Left lung (tissue), 10 donors: ENCODE results near the gene BMPR1A. TPM values are rescaled to one million over a fixed set of nuclear protein-coding genes. Genes with fewer than 3 reads are reported as not detected.
"Not testable (repeated sequence)": the region's sequence is repeated elsewhere in the genome, so short reads cannot be mapped to it uniquely, and the experiment has no call there.

Experiments
- ATAC-seq: fragments of 200-7000 bp; cut with Tn5 transposase; one replicate; pipeline ENCODE4 v1.9.1; 2020; ENCODE audit warnings: moderate library complexity
- DNase-seq, 4 donors: peaks; one replicate each; pipeline ENCODE4 v3.0.0-alpha.2; 2013 to 2020
- H3K27ac ChIP-seq, 2 donors: fragments of 200-600 bp; sonication (generic) in 1 of 2; one replicate each; pipeline versions ENCODE4 v1.5.0 to v1.8.0; 2020 to 2021
- H3K27me3 ChIP-seq, 2 donors: fragments of 200-600 bp; sonication (generic) in 1 of 2; one replicate each; pipeline versions ENCODE4 v1.5.0 to v1.8.0; 2020 to 2021
- H3K36me3 ChIP-seq, 2 donors: fragments of 200-600 bp; sonication (generic) in 1 of 2; one replicate each; pipeline versions ENCODE4 v1.5.0 to v1.8.0; 2020 to 2021
- H3K4me1 ChIP-seq, 2 donors: fragments of 200-600 bp; one replicate each; pipeline ENCODE4 v1.8.0; 2021
- H3K4me3 ChIP-seq, 2 donors: fragments of 200-600 bp; sonication (generic) in 1 of 2; one replicate each; pipeline versions ENCODE4 v1.5.0 to v1.8.0; 2020 to 2021; ENCODE audit warnings: mild to moderate bottlenecking in 1 of 2
- H3K9me3 ChIP-seq, 2 donors: fragments of 200-600 bp; sonication (generic) in 1 of 2; one replicate each; pipeline versions ENCODE4 v1.5.0 to v1.8.0; 2020 to 2021
- intact Hi-C, 2 donors: fragments of 100-400 bp; cut with DNase I; formaldehyde crosslinking; loops; one replicate each; pipeline versions ENCODE4 v1.11.2 to v1.14.2; 2022
- polyA plus RNA-seq, 6 donors: library from polyadenylated mRNA; unstranded; fragments of 120-200 nt; gene quantifications; one replicate each; pipeline ENCODE4 v1.2.1, GENCODE V29; 2013; ENCODE audit not compliant: insufficient read length in 6 of 6
- total RNA-seq, 2 donors: library from RNA; stranded (reverse); fragmentation: NEBNext Ultra II Directional; extraction: Animal tissue kit (Norgen Biotek cat#: 25700); gene quantifications; one replicate each; pipeline ENCODE4 v1.2.1, GENCODE V29; 2021
- TF ChIP-seq, protein P1 (sequence below), 2 donors: fragments of 200-600 bp; sonication (generic) in 1 of 2; IDR thresholded peaks; one replicate each; pipeline versions ENCODE4 v1.5.0 to v1.8.0; 2021; ENCODE audit warnings: antibody characterized with exemption in 2 of 2
- donor health status: DM: no; HTN: yes; CAD: no.
- donor health status: DM: no; HTN: no; CAD: no.

BMPR1A gene
- total and polyA plus RNA-seq, 8 donors: 33.4 to 87.2 (median 72.9) TPM

DNA sequence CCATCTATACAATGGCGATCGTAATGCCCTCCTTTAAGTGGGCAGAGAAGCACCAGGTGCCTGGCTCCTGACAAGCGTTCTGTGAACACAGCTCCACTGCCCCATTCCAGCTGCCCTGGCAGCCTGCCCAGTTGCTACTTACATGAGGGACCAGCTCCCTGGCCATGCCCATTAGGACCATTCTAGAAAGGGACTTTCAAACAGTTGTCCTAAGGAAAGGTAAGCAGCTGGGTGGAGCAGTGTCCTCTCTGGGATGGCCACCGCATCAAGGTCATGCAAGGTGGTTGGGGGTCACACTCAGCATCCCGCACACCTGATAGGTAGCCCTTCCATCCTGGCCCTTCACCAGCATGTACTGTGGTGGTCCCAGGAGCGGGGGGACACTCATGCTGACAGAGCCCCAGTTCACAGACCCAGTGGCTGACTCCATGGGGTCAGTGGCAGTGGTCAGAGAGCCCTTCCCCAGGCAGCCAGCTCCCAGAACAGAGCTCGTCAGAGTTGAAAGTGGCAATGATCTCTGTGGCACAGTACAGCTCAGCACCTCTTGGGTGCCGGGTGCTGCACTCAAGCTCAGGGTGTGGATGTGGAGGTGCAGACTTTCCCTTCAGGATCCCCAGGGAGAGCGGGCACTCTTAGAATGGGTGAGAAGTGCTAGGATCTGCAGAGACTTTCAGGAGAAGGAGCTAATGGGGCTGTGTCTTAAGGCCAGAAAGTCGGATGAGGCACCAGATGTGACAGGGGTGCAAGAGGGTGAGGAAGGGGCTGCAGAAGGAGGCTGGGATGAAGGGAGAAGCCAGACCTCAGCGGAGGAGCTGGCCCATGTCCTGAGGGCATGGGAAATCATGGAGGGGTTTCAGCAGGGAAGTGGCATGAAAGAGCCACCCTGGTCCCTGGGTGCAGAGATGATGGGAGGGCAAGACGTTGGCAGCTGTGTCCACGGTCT lies 190.1 kb downstream of the BMPR1A start:
- TF ChIP-seq, protein P1, sequence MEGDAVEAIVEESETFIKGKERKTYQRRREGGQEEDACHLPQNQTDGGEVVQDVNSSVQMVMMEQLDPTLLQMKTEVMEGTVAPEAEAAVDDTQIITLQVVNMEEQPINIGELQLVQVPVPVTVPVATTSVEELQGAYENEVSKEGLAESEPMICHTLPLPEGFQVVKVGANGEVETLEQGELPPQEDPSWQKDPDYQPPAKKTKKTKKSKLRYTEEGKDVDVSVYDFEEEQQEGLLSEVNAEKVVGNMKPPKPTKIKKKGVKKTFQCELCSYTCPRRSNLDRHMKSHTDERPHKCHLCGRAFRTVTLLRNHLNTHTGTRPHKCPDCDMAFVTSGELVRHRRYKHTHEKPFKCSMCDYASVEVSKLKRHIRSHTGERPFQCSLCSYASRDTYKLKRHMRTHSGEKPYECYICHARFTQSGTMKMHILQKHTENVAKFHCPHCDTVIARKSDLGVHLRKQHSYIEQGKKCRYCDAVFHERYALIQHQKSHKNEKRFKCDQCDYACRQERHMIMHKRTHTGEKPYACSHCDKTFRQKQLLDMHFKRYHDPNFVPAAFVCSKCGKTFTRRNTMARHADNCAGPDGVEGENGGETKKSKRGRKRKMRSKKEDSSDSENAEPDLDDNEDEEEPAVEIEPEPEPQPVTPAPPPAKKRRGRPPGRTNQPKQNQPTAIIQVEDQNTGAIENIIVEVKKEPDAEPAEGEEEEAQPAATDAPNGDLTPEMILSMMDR (IDR thresholded peaks at IDR 0.05): no peak
- Histone ChIP-seq H3K27ac (no peak overlapping the region), H3K27me3 (peaks cover 0 to 14% of the 10 kb centered on the region in 2 donors), H3K9me3 (no peaks in the 10 kb centered on the region), H3K4me1 (no peaks in the 10 kb centered on the region), H3K4me3 (no peak overlapping the region), H3K36me3 (peaks cover 0 to 7% of the 10 kb centered on the region in 2 donors)
- intact Hi-C loops: no loop called here
- DNase-seq: peak in 1 of 4 donors; percentile 73
- peak; percentile 10 for ATAC-seq

DNA sequence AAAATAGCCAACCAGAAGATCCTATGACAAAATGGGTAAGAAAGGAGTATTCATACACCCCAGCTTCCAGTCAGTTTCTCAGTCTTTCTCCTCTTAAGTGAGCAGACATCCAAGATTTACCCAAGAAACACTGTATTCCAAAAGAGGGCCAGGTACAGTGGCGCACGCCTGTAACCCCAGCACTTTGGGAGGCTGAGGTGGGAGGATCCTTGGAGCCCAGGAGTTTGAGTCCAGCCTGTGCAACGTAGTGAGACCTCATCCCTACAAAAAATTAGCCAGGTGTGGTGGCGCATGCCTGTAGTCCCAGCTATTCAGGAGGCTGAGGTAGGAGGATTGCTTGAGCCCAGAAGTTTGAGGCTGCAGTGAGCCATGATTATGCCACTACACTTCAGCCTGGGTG lies 191.4 kb downstream of the BMPR1A start:
- H3K27me3 ChIP-seq, DNase-seq, H3K36me3 ChIP-seq, H3K4me1 ChIP-seq, intact Hi-C loops, H3K4me3 ChIP-seq, ATAC-seq, H3K27ac ChIP-seq: not testable (repeated sequence)
- H3K9me3 ChIP-seq: peaks cover 0 to 11% of the 10 kb centered on the region in 2 donors

DNA sequence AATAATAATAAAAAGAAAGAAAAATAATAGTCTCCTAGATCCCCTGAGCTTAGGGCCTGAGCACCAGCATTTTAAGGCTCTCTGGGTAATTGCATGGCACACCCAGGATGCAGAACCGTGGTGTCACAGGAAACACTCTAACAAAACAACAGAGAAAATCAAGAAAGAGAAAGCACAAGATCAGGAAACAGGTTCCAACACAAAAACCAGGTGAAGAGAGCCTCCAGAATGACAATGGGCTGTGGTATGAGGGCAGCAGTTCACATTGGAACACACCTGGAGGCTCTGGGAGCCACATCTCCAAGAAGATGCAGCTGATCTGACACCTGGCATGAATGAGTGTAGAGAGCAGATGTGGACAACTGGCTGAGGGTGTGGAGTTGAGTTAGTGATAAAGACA lies 193.9 kb downstream of the BMPR1A start:
- Histone ChIP-seq H3K36me3 (no peaks in the 10 kb centered on the region), H3K9me3 (peaks cover 0 to 17% of the 10 kb centered on the region in 2 donors), H3K4me1 (peaks cover 0 to 8% of the 10 kb centered on the region in 2 donors), H3K4me3 (no peak overlapping the region), H3K27me3 (peaks cover 0 to 4% of the 10 kb centered on the region in 2 donors), H3K27ac (no peak overlapping the region)
- intact Hi-C loops: loop anchor here in 1 of 2 donors (10.0 kb wide), 1 partner anchor 154 kb away; no protein-coding TSS in a partner anchor
- DNase-seq (no peak), ATAC-seq (no peak)
- TF ChIP-seq, protein P1 (IDR thresholded peaks at IDR 0.05): no peak

DNA sequence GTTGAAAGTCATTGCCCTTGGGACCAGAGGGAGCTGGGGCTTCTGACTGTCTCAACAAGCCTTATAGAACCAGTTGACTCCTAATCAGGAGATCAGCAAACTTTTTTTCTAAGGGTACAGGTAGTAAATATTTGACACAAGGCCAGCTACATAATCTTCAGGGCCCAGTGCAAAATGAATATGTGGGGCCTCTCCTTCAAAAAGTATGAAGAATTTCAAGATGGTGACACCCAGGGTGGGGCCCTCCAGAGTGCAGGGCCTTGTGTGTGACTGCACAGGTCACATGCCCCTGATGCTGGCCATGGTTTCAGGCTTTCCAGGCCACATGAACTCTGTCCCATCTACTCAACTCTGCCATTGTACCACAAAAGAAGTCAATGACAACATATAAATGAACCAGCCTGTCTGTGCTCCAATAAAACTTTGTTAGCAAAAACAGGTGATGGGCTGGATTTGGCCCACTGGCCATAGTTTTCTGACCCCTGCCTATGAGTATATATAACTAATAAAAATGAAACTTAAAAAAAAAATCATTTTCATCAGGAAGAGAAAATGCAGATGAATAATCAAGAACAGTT lies 194.9 kb downstream of the BMPR1A start:
- intact Hi-C loops: loop anchor here in 1 of 2 donors (10.0 kb wide), 1 partner anchor 154 kb away; no protein-coding TSS in a partner anchor
- H3K27ac ChIP-seq: no peak overlapping the region
- H3K4me1 ChIP-seq: peaks cover 0 to 8% of the 10 kb centered on the region in 2 donors
- no peaks in the 10 kb centered on the region for H3K36me3 ChIP-seq
- H3K27me3 ChIP-seq: peaks cover 0 to 4% of the 10 kb centered on the region in 2 donors
- ATAC-seq: no peak
- H3K9me3 ChIP-seq: peaks cover 0 to 17% of the 10 kb centered on the region in 2 donors
- no peak overlapping the region for H3K4me3 ChIP-seq
- TF ChIP-seq, protein P1 (IDR thresholded peaks at IDR 0.05): no peak
- DNase-seq: no peak

DNA sequence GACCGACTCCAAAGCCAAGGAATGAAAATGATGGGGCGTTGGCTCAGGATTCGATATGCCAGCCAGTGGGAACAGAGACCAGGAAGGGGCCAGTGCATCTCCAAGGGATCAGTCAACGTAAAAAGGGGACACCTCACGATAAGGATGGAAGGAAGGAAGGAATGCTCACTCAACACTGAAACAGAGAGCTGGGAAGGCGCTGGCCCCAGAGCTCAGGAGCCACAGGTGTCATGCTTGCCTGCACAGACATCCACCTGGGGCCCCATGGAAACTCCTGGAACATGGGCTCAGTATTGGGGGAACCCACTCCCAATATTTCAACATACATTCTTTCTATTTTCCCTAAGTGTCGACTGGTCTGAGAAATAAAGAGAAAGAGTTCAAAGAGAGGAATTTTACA lies 195.7 kb downstream of the BMPR1A start:
- intact Hi-C loops: loop anchor here in 1 of 2 donors (10.0 kb wide), 1 partner anchor 153 kb away; no protein-coding TSS in a partner anchor
- peaks cover 0 to 8% of the 10 kb centered on the region in 2 donors for H3K4me1 ChIP-seq
- H3K4me3 ChIP-seq: no peak overlapping the region
- no peak for DNase-seq
- TF ChIP-seq, protein P1 (IDR thresholded peaks at IDR 0.05): no peak
- no peaks in the 10 kb centered on the region for H3K36me3 ChIP-seq
- peak overlapping the region in 1 of 2 donors; percentile 18 for H3K27ac ChIP-seq
- peaks cover 0 to 17% of the 10 kb centered on the region in 2 donors for H3K9me3 ChIP-seq
- no peaks in the 10 kb centered on the region for H3K27me3 ChIP-seq
- no peak for ATAC-seq

DNA sequence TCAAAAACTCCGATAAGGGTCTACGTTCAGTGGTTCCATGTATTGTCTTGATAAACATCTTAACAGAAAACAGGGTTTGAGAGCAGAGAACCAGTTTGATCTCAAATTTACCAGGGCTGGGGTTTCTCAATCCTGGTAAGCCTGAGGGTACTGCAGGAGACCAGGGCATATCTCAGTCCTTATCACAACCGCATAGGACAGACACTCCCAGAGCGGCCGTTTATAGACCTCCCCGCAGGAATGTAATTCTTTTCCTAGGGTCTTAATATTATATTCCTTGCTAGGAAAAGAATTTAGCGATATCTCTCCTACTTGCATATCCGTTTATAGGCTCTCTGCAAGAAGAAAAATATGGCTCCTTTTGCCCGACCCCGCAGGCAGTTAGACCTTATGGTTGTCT lies 196.3 kb downstream of the BMPR1A start:
- not testable (repeated sequence) for H3K4me3 ChIP-seq, ATAC-seq
- intact Hi-C loops: loop anchor here in 1 of 2 donors (10.0 kb wide), 1 partner anchor 152 kb away; no protein-coding TSS in a partner anchor

More for the DNA sequence above, 196.3 kb downstream of the BMPR1A start:
- not testable (repeated sequence) for H3K36me3 ChIP-seq, H3K4me1 ChIP-seq, DNase-seq, H3K27ac ChIP-seq, H3K27me3 ChIP-seq
- H3K9me3 ChIP-seq: peaks cover 0 to 17% of the 10 kb centered on the region in 2 donors
